Measurements from ENCODE around the gene ADGRL3.

DNA sequence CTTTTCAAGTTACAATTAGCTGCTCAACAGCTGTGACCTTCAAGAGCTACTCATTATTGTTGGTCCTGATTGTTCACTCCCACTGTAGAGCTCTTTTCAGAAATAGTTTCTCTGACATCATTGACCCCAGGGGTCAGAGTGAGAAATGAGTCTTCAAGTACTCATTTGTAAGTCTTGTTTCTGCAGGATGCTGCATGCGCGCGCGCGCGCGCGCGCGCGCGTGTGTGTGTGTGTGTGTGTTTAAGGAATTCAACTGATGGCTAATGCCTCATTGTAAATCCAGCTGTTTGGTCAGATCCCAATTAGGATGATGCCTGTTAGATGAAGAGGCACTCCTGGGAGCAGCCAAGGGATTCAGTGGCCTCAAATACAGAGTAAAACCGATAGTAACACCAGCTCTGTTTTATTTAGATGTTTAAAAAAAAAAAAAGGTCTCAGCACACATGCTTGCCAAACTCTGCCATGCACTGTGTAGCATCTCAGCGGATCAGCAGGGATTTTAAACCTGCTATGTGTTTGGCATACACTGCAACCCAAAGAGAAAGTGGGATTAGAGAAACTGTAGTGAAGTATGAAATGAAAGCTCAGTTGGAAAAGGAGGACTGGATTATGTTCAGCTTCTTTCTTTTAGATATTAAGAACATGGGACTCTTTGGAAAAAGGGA lies 332.3 kb downstream of the ADGRL3 start:
- TF ChIP-seq, protein P1, sequence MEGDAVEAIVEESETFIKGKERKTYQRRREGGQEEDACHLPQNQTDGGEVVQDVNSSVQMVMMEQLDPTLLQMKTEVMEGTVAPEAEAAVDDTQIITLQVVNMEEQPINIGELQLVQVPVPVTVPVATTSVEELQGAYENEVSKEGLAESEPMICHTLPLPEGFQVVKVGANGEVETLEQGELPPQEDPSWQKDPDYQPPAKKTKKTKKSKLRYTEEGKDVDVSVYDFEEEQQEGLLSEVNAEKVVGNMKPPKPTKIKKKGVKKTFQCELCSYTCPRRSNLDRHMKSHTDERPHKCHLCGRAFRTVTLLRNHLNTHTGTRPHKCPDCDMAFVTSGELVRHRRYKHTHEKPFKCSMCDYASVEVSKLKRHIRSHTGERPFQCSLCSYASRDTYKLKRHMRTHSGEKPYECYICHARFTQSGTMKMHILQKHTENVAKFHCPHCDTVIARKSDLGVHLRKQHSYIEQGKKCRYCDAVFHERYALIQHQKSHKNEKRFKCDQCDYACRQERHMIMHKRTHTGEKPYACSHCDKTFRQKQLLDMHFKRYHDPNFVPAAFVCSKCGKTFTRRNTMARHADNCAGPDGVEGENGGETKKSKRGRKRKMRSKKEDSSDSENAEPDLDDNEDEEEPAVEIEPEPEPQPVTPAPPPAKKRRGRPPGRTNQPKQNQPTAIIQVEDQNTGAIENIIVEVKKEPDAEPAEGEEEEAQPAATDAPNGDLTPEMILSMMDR (IDR thresholded peaks at IDR 0.05): no peak
- no peak for TF ChIP-seq POLR2A (IDR thresholded peaks at IDR 0.05)

Measured in thyroid gland (tissue), 4 donors.